ENCODE measurements around the gene CXorf65. TPM values are rescaled to one million over a fixed set of nuclear protein-coding genes. Genes with fewer than 3 reads are reported as not detected.

CXorf65 gene
- total and polyA plus RNA-seq, 9 donors, result not detected

DNA sequence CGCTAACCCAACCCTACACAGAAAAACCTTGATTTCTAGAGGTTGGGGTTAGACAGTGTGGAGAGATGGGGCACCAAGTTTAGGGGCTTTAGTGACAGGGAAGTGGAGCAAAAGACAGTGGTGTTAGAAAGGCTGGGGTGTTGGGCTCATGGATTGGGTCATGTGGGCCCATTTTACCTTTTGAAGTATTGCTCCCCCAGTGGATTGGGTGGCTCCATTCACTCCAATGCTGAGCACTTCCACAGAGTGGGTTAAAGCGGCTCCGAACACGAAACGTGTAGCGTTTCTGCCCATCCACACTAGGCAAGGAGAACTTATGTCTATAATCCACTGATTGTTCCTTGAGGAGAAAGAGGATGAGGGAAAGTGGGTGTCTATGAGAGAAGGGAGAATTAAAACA is 2.5 kb upstream of the CXorf65 start:
- H3K4me3 ChIP-seq, result no peak overlapping the region
- intact Hi-C loops (cut with DNase I), result no loop called here
- no peaks in the 10 kb centered on the region for H3K36me3 ChIP-seq
- 81 to 86% (median 82%) methylated on average over 6 of the region's 6 CpGs for WGBS, 3 donors
- no peaks in the 10 kb centered on the region for H3K4me1 ChIP-seq (ENCODE audit: insufficient read depth)
- H3K9me3 ChIP-seq, result no peaks in the 10 kb centered on the region
- TF ChIP-seq POLR2A (IDR thresholded peaks at IDR 0.05), result no peak
- TF ChIP-seq EP300 (IDR thresholded peaks at IDR 0.05), result no peak
- TF ChIP-seq, protein P1, sequence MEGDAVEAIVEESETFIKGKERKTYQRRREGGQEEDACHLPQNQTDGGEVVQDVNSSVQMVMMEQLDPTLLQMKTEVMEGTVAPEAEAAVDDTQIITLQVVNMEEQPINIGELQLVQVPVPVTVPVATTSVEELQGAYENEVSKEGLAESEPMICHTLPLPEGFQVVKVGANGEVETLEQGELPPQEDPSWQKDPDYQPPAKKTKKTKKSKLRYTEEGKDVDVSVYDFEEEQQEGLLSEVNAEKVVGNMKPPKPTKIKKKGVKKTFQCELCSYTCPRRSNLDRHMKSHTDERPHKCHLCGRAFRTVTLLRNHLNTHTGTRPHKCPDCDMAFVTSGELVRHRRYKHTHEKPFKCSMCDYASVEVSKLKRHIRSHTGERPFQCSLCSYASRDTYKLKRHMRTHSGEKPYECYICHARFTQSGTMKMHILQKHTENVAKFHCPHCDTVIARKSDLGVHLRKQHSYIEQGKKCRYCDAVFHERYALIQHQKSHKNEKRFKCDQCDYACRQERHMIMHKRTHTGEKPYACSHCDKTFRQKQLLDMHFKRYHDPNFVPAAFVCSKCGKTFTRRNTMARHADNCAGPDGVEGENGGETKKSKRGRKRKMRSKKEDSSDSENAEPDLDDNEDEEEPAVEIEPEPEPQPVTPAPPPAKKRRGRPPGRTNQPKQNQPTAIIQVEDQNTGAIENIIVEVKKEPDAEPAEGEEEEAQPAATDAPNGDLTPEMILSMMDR (IDR thresholded peaks at IDR 0.05), result no peak
- no peak for DNase-seq
- H3K27me3 ChIP-seq, result no peaks in the 10 kb centered on the region
- no peak overlapping the region for H3K27ac ChIP-seq

- intact Hi-C loops (cut with DNase I), result no loop called here
- Histone ChIP-seq H3K27ac (no peak overlapping the region), H3K4me1 (ENCODE audit: insufficient read depth) (no peaks in the 10 kb centered on the region), H3K9me3 (no peaks in the 10 kb centered on the region), H3K4me3 (no peak overlapping the region), H3K27me3 (no peaks in the 10 kb centered on the region), H3K36me3 (no peaks in the 10 kb centered on the region)
- DNase-seq, result no peak
- 46 to 55% (median 53%) methylated on average over 9 of the region's 9 CpGs for WGBS, 3 donors
- TF ChIP-seq, protein P1 (IDR thresholded peaks at IDR 0.05), result no peak
- TF ChIP-seq EP300 (IDR thresholded peaks at IDR 0.05) (no peak), POLR2A (IDR thresholded peaks at IDR 0.05) (no peak)
Observed at GRCh38 chrX:71107762-71108360, 1.3 kb upstream of the CXorf65 start.

GRCh38 chrX:71107245-71107644 is 705 bp upstream of the CXorf65 start:
- TF ChIP-seq, protein P1 (IDR thresholded peaks at IDR 0.05), result no peak
- TF ChIP-seq EP300 (IDR thresholded peaks at IDR 0.05) (no peak), POLR2A (IDR thresholded peaks at IDR 0.05) (no peak)
- Histone ChIP-seq H3K9me3 (no peaks in the 10 kb centered on the region), H3K27ac (no peak overlapping the region), H3K4me1 (ENCODE audit: insufficient read depth) (no peaks in the 10 kb centered on the region), H3K27me3 (no peaks in the 10 kb centered on the region), H3K36me3 (no peaks in the 10 kb centered on the region), H3K4me3 (no peak overlapping the region)
- DNase-seq, result no peak
- 74 to 78% (median 78%) methylated on average over 4 of the region's 4 CpGs for WGBS, 3 donors
- intact Hi-C loops (cut with DNase I), result no loop called here

- intact Hi-C loops (cut with DNase I), result no loop called here
- Histone ChIP-seq H3K27me3 (no peaks in the 10 kb centered on the region), H3K4me3 (no peak overlapping the region), H3K4me1 (ENCODE audit: insufficient read depth) (no peaks in the 10 kb centered on the region), H3K9me3 (no peaks in the 10 kb centered on the region), H3K27ac (no peak overlapping the region), H3K36me3 (no peaks in the 10 kb centered on the region)
- TF ChIP-seq, protein P1 (IDR thresholded peaks at IDR 0.05), result no peak
- WGBS, 3 donors, result 74 to 89% (median 74%) methylated on average over 3 of the region's 3 CpGs
- no peak for DNase-seq
Observed at GRCh38 chrX:71105628-71106027, 912 bp downstream of the CXorf65 start.
